Stimulated activated CD8-positive, alpha-beta memory T cell treated with anti-CD3 and anti-CD28 coated beads, Interleukin-4, amount 100 ng/mL, for 24 hours (primary cell): ENCODE measurements around the gene USP6NL.

Experiments used
- DNase-seq: peaks from one replicate; pipeline ENCODE4 v3.0.0-alpha.2; 2020; ENCODE audit warnings: low read depth

Gene USP6NL

DNA sequence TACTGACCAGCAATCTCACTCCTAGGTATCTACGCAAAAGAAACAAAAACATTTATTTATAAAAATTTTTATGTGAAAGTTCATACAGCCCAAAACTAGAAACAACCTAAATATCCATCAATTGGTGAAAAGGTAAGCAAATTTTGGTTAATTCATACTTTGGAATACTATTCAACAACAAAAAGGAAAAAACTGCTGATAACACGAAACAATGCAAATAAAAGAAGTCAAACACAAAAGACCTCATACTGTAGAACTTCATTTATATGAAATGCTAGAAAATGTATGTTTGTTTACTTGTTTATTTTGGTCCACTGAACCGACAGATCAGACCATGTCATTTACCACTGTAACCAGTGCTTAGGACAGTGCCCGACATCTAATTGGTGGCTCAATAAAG lies 60.3 kb downstream of the USP6NL start:
- no peak for DNase-seq

DNA sequence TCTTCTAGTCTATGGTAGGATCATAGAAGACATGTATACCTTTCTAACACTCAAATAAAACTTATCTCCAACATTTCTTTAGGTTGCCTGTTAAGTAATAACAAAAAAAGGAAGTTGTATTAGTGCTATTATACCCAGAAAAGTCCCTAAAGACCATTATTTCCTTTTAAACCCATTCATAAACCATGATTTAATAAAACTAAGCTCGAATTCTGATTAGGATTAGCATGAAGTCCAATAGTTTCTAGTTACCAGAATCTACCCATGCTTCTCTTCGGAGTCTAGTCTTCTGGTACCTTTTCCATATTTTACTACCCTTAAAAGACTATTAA lies 62.7 kb downstream of the USP6NL start:
- no peak for DNase-seq

DNA sequence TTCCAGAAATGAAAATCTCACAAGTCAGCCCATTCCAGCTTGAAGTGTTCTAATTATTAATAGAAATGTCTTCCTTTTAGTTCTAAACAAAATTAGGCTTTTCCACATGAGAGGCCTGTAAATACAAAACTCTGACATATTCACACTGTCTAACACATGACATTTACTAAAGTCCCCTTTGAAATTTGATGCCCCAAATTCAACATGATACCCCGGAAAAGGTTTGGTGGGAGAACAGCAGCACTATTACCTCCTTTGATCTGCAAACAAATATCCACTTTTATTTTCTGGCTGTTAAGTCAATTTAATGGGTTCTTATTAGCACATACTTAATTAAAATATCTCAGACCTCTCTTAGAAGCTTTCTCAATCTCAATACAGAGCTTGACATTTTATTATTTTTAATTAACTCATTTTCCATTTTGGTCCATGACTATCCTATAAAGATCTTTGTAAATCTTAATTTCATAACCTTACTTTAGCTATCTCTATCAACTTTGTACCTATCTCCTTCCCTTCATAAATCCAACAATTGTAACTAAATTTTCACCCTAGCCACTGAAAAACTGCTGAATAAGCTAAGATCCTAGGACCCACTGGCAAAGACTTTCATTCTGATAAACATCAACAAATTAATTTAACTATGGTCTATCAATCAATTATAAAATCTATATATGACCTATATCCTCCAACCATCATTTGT lies 63.2 kb downstream of the USP6NL start:
- DNase-seq = no peak

DNA sequence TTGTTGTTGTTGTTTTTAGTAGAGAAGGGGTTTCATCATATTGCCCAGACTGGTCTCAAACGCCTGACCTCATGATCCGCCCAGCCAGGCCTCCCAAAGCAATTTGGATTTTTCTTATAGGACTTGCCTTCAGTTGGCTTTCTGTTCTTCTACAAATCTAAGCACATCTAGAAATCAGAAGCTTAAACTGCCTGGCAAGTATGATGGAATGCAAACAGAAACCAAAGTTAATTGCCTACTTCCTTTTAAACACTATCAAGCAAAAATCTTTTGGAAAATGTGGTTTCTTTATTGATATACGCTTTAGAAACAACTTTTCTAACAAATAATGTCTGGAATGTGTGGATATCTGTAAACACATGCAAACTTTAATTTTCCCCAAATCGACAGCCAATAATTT lies 64.9 kb downstream of the USP6NL start:
- DNase-seq = no peak

DNA sequence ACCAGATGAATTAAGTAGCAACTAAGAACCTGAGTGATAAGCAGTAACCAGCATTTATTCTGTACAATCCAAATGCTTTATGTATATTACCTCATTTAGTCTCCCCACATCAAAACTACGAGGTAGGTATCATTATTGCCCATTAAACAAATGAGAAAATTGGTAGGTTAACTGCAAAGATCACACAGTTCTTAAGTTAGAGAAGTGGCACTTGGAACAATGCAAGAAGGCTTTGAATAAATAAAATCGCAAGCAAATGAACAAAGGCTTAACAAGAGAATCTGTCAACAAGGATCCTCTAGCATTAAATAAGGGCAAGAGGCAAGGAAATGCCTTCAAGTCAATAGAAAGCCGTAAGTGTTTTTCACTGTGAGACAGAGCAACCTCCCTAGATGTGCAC lies 70.2 kb downstream of the USP6NL start:
- no peak for DNase-seq

DNA sequence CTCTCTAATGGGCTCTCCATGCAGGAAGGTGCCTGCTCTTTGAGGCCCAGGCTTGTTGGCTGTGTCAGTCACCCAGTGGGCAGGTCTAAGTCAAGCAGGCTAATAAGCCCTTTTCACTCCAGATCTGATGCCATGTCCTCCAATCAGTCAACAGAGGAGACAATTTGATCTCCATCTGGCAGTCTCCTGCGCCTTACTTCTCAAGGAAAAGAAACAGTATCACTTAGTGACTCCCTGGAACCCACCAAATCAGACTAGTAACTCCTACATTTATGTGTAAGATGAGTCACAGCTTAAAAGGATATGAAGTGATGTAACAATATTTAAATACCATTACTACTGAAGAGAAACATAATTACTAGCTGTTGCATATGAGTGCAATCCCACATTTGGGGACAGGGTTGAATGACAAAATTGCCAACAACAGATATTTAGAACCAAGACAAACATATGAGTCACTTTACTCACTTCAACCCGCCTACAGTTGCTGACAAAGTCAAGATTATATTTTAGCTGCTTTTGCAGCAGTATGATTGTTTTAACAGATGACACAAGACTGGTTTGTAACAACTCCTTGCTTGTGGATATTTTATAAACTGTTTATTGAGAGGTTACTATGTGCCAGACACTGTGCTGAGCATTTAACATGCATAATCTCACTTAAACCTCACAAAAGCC lies 72.1 kb downstream of the USP6NL start:
- no peak for DNase-seq

DNA sequence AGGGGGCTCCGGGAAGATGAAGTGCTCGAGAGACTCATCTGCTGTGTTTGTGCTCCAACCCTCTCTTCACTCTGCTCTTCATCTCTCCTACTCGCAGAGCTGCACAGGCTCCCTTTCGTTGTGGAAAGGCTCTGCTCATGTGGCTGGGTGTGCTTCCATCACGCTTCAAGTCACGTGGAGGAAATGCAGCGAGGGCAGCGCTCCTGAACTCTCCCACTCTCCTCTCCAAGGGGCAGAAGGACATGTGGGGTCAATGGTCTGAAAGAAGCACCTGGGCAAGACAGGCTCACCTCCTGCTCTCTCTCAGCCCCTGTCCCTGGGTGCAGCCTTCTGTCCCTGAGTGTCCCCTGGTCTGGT lies 72.6 kb downstream of the USP6NL start:
- DNase-seq = no peak

DNA sequence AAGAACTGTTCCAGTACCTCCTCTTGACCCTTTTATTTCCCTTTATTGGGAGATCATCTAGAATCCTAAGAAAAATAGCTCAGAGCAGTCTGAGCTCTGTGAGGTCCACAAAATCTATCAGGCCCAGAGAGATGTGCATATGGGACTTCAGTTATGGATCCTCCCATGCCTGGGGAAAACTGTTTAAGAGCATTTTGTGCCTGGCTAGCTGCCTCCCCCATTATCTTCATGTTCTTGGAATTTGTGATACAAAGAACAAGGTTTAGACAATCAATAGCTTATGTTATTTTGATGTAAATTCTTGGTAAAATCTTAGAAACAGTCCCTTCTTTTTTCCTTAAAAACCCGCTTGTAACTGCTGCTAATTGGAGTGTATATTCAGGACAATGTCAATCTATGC lies 75.2 kb downstream of the USP6NL start:
- DNase-seq = no peak

DNA sequence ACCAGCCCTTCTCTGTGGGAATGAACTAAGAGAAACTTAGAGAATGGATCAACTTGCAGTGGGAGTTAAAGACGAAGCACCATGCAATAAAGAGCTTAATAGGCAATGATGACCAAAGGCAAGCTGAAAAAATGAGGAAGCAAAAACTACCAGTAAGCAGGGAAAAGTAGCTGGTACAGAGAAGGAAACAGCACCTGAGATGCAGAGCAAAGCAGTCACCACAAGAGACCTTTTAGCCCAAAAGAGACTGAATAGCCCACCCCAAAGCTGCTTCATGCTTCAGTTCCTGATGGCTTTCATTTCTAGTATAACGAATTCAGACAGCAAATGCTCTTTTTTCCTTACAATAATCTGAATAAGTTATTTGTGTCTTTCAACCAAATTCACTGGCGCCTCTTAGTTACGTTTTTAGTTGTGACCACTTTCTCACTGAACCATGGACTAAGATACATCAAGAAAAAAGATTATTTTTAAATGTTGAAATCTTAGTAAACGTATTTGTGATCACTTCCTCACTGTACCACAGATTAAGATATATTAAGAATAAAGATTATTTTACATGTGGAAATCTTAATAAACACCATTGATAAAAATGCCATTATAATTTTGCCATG lies 76.0 kb downstream of the USP6NL start:
- DNase-seq = no peak

DNA sequence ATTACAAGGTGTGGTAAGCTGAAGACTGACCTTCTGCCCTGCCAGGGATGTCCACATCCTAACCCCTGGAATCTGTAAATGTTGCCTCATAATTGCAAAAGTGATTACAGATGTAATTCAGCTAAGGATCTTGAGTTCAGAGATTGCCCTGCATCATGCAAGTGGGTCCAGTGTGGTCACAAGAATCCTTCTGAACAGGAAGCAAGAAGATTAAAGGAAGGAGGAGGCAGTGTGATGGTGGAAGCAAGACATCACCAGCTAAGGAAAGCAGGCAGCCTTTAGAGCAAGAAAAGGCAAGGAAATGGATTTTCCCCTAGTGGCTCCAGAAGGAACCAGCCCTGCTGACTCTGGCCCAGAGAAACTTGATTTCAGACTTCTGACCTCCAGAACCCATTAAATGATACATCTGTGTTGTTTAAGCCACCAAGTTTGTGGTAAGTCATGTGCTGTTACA lies 78.1 kb downstream of the USP6NL start:
- DNase-seq = no peak

DNA sequence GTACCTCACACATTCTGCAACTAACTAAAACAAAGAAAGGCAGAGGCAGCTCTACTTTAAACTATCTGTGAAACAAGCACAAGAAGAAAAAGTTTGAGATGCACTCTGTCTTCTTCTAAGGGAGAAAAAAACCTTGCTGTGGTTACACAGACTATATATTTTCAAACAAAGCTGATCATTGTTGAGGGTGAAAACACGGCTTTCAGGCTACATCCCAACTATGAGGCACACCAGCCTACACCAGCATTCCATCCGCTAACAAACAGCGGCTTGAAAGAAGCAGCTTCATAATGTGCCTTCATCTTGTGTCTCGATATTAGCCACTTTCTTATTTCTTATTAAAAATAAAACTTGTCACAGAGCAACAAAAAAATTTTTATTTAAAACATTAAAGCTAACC lies 79.1 kb downstream of the USP6NL start:
- DNase-seq = no peak

DNA sequence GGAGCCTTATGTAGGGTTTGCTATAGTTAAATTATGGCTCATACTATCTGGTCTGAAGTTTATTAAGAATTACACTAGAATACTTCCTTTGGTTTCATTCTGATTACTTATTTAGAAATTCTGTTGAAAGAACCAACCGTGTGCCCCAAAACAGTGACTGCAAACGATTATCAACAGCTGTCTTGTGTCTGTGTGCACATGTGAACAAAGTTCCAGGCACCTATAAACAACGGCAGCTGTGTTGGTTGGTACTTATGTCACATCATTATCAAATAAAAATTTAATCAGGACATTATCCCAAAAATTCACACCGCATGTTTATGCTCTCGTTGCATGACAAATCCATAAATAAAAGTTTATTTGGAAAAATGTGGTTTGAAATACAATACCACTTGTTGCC lies 80.6 kb downstream of the USP6NL start:
- no peak for DNase-seq

DNA sequence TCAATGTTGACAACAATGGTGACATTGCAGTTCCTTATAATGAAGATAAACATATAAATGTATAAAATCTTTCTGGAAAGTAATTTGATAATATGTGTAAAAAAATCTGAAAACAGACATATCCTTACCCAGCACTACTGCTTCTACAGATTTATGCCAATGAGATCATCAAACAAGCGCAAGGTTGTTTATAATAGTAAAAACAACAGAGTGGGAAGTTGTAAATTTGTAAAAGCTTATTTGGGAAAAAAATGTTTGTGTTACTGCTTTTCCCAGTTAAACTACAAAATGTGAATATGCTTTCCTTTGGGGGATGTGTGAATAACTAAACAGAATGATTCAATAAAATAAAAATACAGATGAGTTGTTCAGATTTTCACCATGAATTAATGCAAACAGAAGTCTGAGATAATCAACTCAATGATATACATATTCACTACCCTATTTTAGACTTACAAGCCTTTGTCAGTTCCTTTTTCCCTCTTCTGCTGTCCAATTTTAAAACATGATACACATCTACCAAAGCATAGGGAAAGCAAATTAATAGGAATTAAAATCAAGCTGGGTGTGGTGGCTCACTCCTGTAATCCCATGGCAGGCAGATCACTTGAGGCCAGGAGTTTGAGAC lies 82.1 kb downstream of the USP6NL start:
- DNase-seq = no peak

DNA sequence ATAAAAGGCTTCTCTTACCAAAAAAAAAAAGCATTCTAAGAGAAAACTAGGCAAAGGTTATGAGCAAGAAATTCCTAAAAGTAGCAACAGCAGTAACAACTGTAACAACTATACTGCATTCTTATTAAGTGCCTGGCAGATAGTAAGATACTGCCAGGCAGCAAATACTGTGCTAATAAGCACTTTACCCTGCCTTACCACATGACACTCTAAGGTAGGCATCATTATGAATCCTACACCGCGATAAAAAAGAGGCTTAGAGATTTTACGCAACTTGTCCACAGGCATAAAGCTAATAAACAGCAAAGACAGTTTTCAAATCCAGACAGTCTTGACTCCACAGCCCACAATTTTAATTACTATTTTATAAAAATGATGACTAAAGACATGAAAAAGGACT lies 83.2 kb downstream of the USP6NL start:
- no peak for DNase-seq

DNA sequence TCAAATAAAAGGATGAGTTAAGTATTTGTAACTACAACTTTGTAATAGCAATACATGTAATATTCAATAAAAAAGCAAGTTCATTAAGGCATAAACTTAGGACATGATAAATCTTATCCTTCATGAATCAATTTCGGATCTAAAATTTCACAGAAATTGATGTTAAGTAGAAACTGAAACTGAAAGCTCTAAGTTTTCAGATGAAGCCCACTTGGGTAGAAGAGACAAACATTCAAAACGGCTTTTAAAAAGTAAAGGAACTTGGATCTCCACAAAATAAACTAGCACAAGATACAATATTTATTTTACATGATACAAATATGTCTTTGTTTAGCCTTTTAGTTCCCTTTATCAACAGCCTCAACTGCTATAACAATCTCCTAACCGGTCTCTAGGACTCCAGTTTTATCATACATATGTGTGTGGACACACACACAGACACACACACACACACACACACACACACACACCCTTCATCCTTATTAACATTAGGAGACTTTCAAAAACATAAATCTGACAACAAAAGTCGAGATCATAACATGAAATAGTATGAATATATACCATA lies 83.7 kb downstream of the USP6NL start:
- no peak for DNase-seq

DNA sequence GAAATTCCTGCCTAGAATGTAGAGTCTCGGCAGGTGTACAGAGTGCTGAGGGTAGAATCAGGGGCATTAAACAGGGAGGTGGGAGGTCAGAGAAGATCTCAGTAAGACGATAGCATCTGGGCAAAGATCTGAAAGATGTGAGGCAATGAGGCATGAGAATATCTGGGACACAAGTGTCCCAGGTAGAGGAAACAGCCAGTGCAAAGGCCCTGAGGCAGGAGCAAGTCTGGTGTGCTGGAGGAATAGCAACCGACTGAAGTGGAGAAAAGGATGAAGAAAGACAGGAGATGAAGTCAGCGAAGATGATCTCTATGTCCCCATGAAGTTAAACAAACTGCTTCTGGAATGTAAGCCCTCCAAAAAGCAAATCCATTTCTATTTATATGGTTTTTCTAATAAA lies 84.4 kb downstream of the USP6NL start:
- no peak for DNase-seq

DNA sequence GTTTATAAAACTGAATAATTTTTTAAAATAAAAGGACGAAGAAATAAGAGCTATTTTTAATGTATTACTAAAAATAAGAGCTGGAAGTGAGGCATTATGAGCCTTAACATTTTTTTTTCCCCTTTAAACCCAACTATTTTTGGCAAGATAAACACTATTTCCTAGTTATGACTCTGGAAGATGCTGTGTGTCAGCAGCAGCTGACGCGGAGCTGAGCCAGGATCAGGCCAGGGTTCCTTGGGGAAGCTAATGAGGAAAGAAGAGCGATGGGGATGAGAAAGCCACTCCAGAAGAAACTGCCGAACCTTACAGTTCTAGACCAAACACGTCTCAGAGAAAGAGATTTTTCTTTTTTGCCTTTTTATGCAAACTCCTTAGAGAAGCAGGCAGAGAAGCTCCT lies 85.9 kb downstream of the USP6NL start:
- DNase-seq = no peak

DNA sequence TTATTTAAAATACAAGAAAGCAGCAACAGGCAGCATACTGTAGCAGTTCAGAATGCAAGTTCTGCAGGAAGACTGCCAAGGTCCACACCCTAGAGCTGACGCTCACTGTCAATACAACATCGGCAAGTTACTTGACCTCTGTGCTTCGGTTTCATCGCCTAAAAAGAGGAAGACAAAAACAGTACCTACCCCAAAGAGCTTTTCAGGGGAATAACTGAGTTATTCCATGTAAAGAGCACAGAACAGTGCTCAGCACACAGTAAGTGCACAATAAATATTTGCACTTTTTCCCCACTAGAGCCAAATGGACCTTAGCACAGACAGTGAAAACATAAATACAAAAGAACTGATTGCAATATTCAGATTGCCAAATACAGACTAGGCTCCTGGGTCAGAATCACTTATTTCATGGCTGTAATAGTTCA lies 88.6 kb downstream of the USP6NL start:
- DNase-seq = no peak

DNA sequence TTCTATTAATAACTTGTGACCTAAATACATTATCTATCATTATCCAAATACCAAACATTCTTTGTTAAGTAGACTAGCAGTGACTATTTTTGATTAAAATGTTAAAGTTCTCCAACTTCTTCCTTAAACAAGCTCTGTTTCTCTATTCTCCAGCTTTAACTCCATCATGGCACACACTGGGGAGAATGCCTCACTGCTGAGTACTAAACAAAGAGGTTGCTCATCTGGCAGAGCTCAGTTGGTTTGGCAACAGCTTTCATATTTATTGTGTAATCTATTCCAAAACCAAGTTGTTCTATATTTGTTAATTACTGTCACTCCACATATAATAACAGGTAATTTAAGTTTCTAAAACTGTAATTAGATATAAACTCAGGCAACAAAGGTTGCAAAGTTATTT lies 89.6 kb downstream of the USP6NL start:
- DNase-seq = no peak

DNA sequence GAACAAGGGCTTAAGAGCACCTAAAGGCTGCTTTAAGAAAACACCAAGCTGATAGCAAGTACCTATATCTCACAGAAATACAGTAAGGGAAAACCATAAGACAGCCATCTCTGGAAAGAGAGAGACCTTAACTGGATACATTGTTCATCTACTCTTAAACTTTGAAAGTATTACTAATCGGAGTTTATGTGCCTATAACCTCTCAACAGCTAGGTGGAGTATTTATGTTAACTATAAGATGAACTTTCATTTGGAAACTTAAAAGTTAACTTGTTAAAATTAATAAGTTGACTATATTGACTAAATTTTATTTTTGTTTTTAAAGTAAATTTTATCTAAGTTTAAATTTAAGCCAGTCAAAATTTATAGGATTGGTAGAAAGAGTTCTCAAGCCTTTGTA lies 90.6 kb downstream of the USP6NL start:
- DNase-seq = no peak

DNA sequence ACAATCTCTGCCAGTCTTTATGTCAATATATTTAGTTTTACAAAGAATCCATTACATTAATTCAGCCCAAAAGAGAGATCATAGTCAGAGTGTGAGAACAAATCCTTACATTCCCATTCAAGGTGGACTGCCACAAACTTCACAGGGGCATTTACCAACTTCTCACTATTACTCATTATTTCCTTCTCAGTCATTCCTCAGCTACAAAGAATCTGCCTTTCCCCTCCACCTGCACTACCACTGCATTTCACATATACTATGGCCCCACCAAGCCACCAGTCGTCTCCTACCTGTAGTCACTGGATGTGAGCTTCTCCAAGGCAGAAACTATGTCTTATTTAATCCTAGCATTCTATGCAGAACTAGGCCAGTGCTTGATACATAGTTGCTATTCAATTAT lies 94.3 kb downstream of the USP6NL start:
- no peak for DNase-seq

DNA sequence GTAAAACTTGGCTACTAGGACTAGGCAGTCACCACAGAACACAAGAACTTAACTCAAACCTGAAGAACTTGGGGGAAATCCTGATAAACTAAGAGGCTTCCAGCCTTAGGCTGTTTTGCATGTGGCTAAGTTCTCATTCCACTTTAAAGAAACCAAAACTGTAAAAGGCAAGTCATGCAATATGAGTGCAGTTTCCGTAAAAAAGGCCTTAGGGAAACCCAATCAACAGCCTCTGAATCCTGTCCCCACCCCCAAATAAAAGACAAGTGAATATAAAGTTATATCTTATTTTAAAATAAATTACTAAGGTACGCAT lies 95.1 kb downstream of the USP6NL start:
- no peak for DNase-seq
